OCI-LY1 (cell line): Measurements from ENCODE around the gene WDR59.

Source experiments
- H2AFZ ChIP-seq: fragments of 200-600 bp; sonication (generic), shearing (Covaris generic); 2 replicates; pipeline ENCODE4 v1.6.0; 2014; ENCODE audit warnings: antibody characterized with exemption, mild to moderate bottlenecking, low read length
- H3F3A ChIP-seq: fragments of 200-600 bp; sonication (generic), shearing (Covaris generic); 2 replicates; pipeline ENCODE4 v1.6.0; 2014; ENCODE audit warnings: mild to moderate bottlenecking, antibody characterized with exemption, low read length, moderate library complexity; ENCODE audit not compliant: insufficient read depth
- H3K27ac ChIP-seq: fragments of 200-600 bp; sonication (generic); 2 replicates; pipeline ENCODE4 v1.5.1; 2014; ENCODE audit warnings: low read length, mixed run types, mild to moderate bottlenecking, low read depth; ENCODE audit not compliant: poor library complexity, severe bottlenecking
- H3K27me3 ChIP-seq: fragments of 200-600 bp; sonication (generic); 2 replicates; pipeline ENCODE4 v1.6.0; 2014; ENCODE audit warnings: antibody characterized with exemption, mild to moderate bottlenecking, low read length, moderate library complexity; ENCODE audit not compliant: insufficient read depth
- H3K36me3 ChIP-seq: fragments of 200-600 bp; sonication (generic); 2 replicates; pipeline ENCODE4 v1.6.1; 2014; ENCODE audit warnings: mild to moderate bottlenecking, antibody characterized with exemption, low read length, moderate library complexity, mixed read lengths; ENCODE audit not compliant: insufficient read depth
- H3K4me1 ChIP-seq: fragments of 200-600 bp; sonication (generic); 2 replicates; pipeline ENCODE4 v1.5.1; 2014; ENCODE audit warnings: mild to moderate bottlenecking, low read length, moderate library complexity; ENCODE audit not compliant: insufficient read depth, severe bottlenecking
- H3K4me2 ChIP-seq: fragments of 200-600 bp; sonication (generic), shearing (Covaris generic); 2 replicates; pipeline ENCODE4 v1.6.1; 2014; ENCODE audit warnings: low read length
- H3K4me3 ChIP-seq: fragments of 200-600 bp; sonication (generic); 2 replicates; pipeline ENCODE4 v1.5.1; 2014; ENCODE audit warnings: low read length, low read depth, mild to moderate bottlenecking, mixed read lengths; ENCODE audit not compliant: poor library complexity, severe bottlenecking
- H3K79me2 ChIP-seq: fragments of 200-600 bp; shearing (Covaris generic); 2 replicates; pipeline ENCODE4 v1.6.1; 2016; ENCODE audit warnings: mixed run types, low read length, mixed read lengths; ENCODE audit not compliant: insufficient read depth
- H3K9ac ChIP-seq: fragments of 200-600 bp; sonication (generic), shearing (Covaris generic); 2 replicates; pipeline ENCODE4 v1.6.1; 2014; ENCODE audit warnings: mild to moderate bottlenecking, low read length, mixed read lengths
- H3K9me2 ChIP-seq: fragments of 200-600 bp; sonication (generic), shearing (Covaris generic); 2 replicates; pipeline ENCODE4 v1.6.1; 2014; ENCODE audit warnings: low read depth, mild to moderate bottlenecking, low read length, mixed read lengths
- H3K9me3 ChIP-seq: fragments of 200-600 bp; shearing (Covaris generic); 2 replicates; pipeline ENCODE4 v1.6.1; 2014; ENCODE audit warnings: low read length, mixed read lengths
- H4K20me1 ChIP-seq: fragments of 200-600 bp; sonication (generic), shearing (Covaris generic); 2 replicates; pipeline ENCODE4 v1.6.0; 2016; ENCODE audit warnings: mild to moderate bottlenecking, low read length; ENCODE audit not compliant: insufficient read depth
- CTCF ChIP-seq: fragments of 200-600 bp; sonication (generic), shearing (Covaris generic); IDR thresholded peaks from 2 replicates; pipeline ENCODE4 v1.5.1; 2017; ENCODE audit warnings: mild to moderate bottlenecking, antibody characterized with exemption, low read length, moderate library complexity, mixed read lengths
- EZH2 ChIP-seq: fragments of 200-600 bp; sonication (generic), shearing (Covaris generic); IDR thresholded peaks from 2 replicates; pipeline ENCODE4 v1.8.0; 2017; ENCODE audit warnings: borderline replicate concordance, mixed run types, mild to moderate bottlenecking, antibody characterized with exemption, low read length, moderate library complexity, mixed read lengths

WDR59 gene

GRCh38 chr16:75025761-75026160, 40.8 kb upstream of the WDR59 start:
- H4K20me1 ChIP-seq, result no peaks in the 10 kb centered on the region
- H3K79me2 ChIP-seq, result no peaks in the 10 kb centered on the region
- H3K27me3 ChIP-seq, result no peaks in the 10 kb centered on the region
- H3K27ac ChIP-seq, result no peak overlapping the region
- H2AFZ ChIP-seq, result no peak overlapping the region
- H3K9me3 ChIP-seq, result peaks cover 7% of the 10 kb centered on the region; the same call in 1 of the 2 replicates
- H3K4me2 ChIP-seq, result no peak overlapping the region
- no peak for TF ChIP-seq EZH2
- TF ChIP-seq CTCF, result no peak
- no peaks in the 10 kb centered on the region for H3F3A ChIP-seq
- H3K4me3 ChIP-seq, result no peak overlapping the region
- H3K9ac ChIP-seq, result no peak overlapping the region
- no peaks in the 10 kb centered on the region for H3K9me2 ChIP-seq
- H3K4me1 ChIP-seq, result no peaks in the 10 kb centered on the region
- H3K36me3 ChIP-seq, result no peaks in the 10 kb centered on the region

- Histone ChIP-seq H3K36me3 (no peaks in the 10 kb centered on the region), H3K4me1 (no peaks in the 10 kb centered on the region), H2AFZ (no peak overlapping the region), H3K27me3 (no peaks in the 10 kb centered on the region), H3K79me2 (no peaks in the 10 kb centered on the region), H3K4me2 (no peak overlapping the region), H3K27ac (no peak overlapping the region), H3K4me3 (no peak overlapping the region), H3F3A (no peaks in the 10 kb centered on the region), H3K9me2 (no peaks in the 10 kb centered on the region), H4K20me1 (no peaks in the 10 kb centered on the region), H3K9me3 (peaks cover 7% of the 10 kb centered on the region; the same call in 1 of the 2 replicates), H3K9ac (no peak overlapping the region)
- TF ChIP-seq CTCF (no peak), EZH2 (no peak)
Observed at GRCh38 chr16:75024594-75024993, 39.7 kb upstream of the WDR59 start.

GRCh38 chr16:75024182-75024581, 39.3 kb upstream of the WDR59 start:
- Histone ChIP-seq H3K4me2 (no peak overlapping the region), H3K27me3 (no peaks in the 10 kb centered on the region), H3K9me2 (no peaks in the 10 kb centered on the region), H3K4me3 (no peak overlapping the region), H3K9me3 (peaks cover 7% of the 10 kb centered on the region; the same call in 1 of the 2 replicates), H3K9ac (no peak overlapping the region), H3K79me2 (no peaks in the 10 kb centered on the region), H3F3A (no peaks in the 10 kb centered on the region), H3K27ac (no peak overlapping the region), H3K36me3 (no peaks in the 10 kb centered on the region), H3K4me1 (no peaks in the 10 kb centered on the region), H2AFZ (no peak overlapping the region), H4K20me1 (no peaks in the 10 kb centered on the region)
- TF ChIP-seq EZH2, result no peak
- TF ChIP-seq CTCF, result no peak
